ENCODE measurements around the gene EWSR1.
"Not testable (repeated sequence)": the region's sequence is repeated elsewhere in the genome, so short reads cannot be mapped to it uniquely, and the experiment has no call there.

The EWSR1 gene

GRCh38 chr22:29267858-29268510 is at the start of gene EWSR1, which contains the start of gene RHBDD3:
Gene EWSR1, plus strand, starts transcription at chr22:29268268. Its CDS starts 69 bp downstream, at chr22:29268337.
Gene RHBDD3, minus strand, starts transcription at chr22:29267981. Its CDS starts 2,355 bp downstream, at chr22:29265626.
- DNase-seq, result peak; percentile 95 to 98

- DNase-seq, result no peak
Observed at GRCh38 chr22:29218758-29219408, 49.2 kb upstream of the EWSR1 start.

DNA sequence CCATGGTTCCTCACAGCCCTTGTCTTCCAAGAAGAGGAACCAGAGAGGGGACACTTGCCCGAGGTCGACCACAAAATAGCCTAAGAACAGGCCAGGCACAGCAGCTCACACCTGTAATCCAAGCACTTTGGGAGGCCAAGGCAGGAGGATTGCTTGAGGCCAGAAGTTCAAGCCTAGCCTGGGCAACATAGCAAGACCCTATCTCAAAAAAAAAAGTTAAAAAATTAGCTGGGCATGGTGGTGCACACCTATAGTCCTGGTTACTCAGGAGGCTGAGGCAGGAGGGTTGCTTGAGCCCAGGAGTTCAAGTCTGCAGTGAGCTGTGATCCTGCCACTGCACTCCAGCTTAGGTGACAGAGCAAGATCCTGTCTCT is 48.7 kb upstream of the EWSR1 start:
- not testable (repeated sequence) for DNase-seq

DNA sequence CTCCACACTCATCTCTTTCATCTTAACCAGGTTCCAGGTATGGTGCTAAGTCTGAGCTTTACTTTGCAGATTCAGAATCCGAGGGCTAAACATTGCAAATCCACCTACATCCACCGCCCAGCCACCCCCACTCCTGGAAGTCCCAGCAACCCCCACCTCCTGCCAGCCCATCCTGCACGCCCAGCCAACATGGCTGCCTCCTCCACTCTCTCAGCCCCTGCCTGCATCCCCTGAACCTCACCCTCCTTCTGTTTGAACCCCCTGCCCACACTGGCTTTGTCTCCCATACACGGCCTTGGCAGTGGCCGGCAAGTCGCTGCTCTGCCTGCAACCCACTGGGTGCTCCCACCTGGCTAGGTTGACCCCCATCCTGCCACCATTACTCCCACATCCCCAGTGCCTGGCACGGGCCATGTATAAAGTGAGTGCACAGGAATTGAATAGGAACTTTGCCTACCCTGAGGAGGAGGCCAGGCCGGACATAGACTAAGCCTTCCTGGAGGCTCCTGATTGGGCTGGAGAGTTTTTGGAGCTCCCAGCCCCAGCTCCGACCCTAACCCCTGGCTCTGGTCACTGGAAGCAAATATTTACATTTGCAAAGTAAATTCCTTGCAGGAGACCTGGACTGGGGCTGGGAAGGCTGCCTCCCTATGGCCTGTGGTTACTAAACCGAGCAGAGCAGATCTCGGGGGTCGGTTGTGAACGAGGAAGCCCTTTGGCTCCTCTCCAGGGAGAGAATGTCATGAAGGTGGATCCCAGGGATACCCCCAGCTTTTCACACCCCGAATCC is 48.0 kb upstream of the EWSR1 start:
- no peak for DNase-seq

GRCh38 chr22:29224121-29224858 is 43.8 kb upstream of the EWSR1 start:
- DNase-seq, result no peak

DNA sequence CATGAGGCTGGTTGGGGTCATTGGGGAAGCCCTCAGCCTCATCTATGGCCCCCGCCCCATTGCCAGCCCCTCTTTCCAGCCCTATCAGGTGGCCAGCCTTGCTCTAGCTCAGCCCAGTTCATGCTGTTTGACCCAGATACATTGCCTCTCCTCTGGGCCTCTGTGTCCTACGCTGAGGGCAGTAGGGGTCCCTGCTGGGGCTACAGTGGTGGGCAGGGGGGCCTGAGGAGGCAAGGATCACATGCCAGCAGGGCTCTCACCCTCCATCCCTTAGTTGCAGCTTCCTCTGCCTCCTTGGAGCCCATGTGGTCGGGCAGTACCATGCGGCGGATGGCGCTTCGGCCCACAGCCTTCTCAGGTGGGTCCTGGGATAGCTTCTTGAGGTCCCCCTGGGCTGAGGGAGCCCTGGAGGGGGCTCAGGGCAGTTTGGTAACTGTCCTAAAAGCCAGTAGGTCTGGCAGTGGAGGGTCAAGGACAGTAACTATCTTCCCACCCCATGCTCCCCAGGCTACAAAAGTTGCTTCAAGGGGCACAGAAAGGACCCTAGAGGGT is 43.1 kb upstream of the EWSR1 start:
- DNase-seq, result no peak

DNA sequence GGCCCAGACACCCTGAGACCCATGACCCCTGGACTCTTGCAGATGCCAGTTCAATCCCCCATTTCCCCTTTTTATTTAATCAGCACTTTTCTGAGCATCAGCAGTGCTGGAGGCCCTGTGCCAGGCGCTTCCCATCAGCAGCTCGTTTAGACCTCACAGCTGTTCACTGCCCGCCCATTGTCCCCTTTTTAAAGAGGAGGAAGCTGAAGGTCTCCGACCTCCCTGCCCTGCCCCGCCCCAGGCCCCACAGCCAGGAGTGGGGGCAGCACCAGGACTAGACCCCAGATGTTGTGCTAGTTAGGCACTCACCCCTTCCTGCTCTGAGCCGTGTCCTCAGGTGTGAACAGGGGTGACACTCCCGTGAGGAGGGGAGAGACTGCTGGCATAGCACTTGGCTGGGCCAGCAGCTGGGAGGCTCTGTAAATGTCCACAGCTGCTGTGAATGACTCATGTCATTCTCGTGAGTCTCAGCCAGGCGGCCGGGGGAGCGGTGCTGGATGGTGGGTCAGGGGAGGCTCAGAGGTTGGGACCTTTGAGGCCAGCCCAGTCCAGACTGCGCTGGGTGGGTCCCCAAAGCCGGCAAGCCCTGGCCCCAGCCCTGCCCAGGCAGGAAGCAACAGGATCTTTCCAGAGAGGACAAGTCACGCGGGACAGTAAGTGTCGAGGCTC is 42.5 kb upstream of the EWSR1 start:
- no peak for DNase-seq

- DNase-seq, result no peak
Observed at GRCh38 chr22:29226351-29226981, 41.6 kb upstream of the EWSR1 start.

GRCh38 chr22:29230972-29231875 is 36.8 kb upstream of the EWSR1 start:
- DNase-seq, result no peak

- DNase-seq, result no peak
Observed at GRCh38 chr22:29231971-29232959, 35.8 kb upstream of the EWSR1 start.

GRCh38 chr22:29233277-29233877 is 34.7 kb upstream of the EWSR1 start:
- DNase-seq, result no peak

GRCh38 chr22:29240481-29240880 is 27.6 kb upstream of the EWSR1 start:
- DNase-seq, result not testable (repeated sequence)

DNA sequence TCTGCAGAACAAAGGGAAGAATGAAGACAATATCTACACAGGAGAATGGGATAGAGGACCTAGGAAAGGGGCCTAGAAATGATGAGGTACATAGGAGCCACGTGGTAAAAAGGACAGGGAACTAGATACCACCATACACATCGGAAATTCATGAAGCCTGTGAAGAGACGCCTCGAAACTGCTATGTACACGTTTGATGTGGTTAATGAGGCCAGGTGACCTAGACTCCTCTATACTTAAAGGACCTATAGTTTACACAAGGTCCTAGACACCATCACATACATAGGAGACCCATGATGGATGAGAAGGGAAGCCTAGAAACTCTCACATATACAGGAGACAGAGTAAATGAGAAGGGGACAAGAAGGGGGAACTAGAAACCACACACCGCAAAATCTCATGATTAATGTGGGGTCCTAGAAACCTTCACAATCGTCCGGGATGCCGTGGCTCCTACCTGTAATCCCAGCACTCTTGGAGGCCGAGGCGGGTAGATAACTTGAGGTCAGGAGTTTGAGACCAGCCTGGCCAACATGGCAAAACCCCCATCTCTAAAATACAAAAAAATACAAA is 24.1 kb upstream of the EWSR1 start:
- no peak for DNase-seq

- no peak for DNase-seq
Observed at GRCh38 chr22:29244785-29245625, 23.1 kb upstream of the EWSR1 start.

- DNase-seq, result peak; percentile 73 to 74
Observed at GRCh38 chr22:29245626-29246385, 22.3 kb upstream of the EWSR1 start.

DNA sequence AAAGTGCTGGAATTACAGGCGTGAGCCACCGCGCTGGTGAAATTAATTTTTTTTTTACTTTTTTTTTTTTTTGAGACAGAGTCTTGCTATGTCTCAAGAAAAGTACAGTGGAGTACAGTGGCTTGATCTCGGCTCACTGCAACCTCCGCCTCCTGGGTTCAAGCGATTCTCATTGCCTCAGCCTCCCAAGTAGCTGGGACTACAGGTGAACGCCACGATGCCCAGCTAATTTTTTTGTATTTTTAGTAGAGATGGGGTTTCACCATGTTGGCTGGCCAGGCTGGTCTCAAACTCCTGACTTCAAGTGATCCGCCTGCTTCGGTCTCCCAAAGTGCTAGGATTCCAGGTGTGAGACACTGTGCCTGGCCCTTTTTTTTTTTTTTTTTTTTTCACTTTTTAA is 20.2 kb upstream of the EWSR1 start:
- not testable (repeated sequence) for DNase-seq

- DNase-seq, result no peak
Observed at GRCh38 chr22:29251265-29251664, 16.8 kb upstream of the EWSR1 start.

Data from stimulated activated CD4-positive, alpha-beta T cell treated with anti-CD3 and anti-CD28 coated beads, Interleukin-2, amount 100 ng/mL, for 24 hours (primary cell).